Subcutaneous abdominal adipose tissue (tissue), 5 donors: Measurements from ENCODE around the gene RTCA.
A peak's percentile ranks its signal among the peaks of the same experiment; 100 is the strongest.

Experiments
- H3K27ac ChIP-seq: one replicate; pipeline ENCODE4 v1.7.0; 2013; ENCODE audit warnings: low read depth, mild to moderate bottlenecking, inconsistent platforms, low read length, moderate library complexity
- H3K27me3 ChIP-seq, 5 donors: one replicate each; pipeline ENCODE4 v1.7.0; 2013; ENCODE audit warnings: low read length in 5 of 5, inconsistent platforms in 1 of 5; ENCODE audit not compliant: control insufficient read depth in 5 of 5, insufficient read depth in 4 of 5
- H3K36me3 ChIP-seq, 5 donors: one replicate each; pipeline ENCODE4 v1.7.0; 2013; ENCODE audit warnings: low read length in 5 of 5; ENCODE audit not compliant: control insufficient read depth in 5 of 5, insufficient read depth in 5 of 5
- H3K4me1 ChIP-seq, 5 donors: one replicate each; pipeline ENCODE4 v1.7.0; 2013; ENCODE audit warnings: low read length in 5 of 5, mild to moderate bottlenecking in 3 of 5, moderate library complexity in 1 of 5; ENCODE audit not compliant: control insufficient read depth in 5 of 5, insufficient read depth in 5 of 5
- H3K4me3 ChIP-seq, 5 donors: one replicate each; pipeline ENCODE4 v1.7.0; 2013; ENCODE audit warnings: low read length in 5 of 5, low read depth in 1 of 5
- H3K9ac ChIP-seq, 5 donors: one replicate each; pipeline ENCODE4 v1.7.0; 2013; ENCODE audit warnings: low read length in 5 of 5, mild to moderate bottlenecking in 4 of 5, moderate library complexity in 3 of 5
- H3K9me3 ChIP-seq, 5 donors: one replicate each; pipeline ENCODE4 v1.7.0; 2013; ENCODE audit warnings: low read length in 5 of 5; ENCODE audit not compliant: control insufficient read depth in 5 of 5
- donor health status: healthy.
- donor health status: healthy.
- donor health status: healthy.
- donor health status: healthy.
- donor health status: healthy.

The RTCA gene

DNA sequence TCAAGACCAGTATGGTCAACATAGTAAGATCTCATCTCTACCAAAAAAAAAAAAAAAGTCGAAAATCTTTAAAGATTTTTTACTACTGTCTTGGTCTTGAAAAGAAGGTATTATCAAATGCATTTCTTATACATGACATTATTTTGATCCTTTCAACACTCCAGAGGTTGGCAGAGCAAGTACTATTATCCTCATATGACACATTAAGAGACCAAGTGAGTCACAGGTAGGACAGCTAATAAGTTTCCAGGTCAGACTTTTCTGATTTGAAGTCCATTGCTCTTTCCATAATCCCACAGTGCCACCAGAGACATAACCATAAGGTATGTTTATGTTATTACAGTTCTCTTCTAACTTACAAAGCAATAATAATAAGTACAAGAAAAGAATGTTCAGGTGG, 31.6 kb upstream of the RTCA start:
- Histone ChIP-seq H3K27ac (no peak overlapping the region), H3K36me3 (peaks cover 31 to 45% (median 38%) of the 10 kb centered on the region in 5 donors), H3K9me3 (no peaks in the 10 kb centered on the region), H3K4me3 (no peak overlapping the region), H3K27me3 (no peaks in the 10 kb centered on the region), H3K9ac (no peak overlapping the region), H3K4me1 (no peaks in the 10 kb centered on the region)

DNA sequence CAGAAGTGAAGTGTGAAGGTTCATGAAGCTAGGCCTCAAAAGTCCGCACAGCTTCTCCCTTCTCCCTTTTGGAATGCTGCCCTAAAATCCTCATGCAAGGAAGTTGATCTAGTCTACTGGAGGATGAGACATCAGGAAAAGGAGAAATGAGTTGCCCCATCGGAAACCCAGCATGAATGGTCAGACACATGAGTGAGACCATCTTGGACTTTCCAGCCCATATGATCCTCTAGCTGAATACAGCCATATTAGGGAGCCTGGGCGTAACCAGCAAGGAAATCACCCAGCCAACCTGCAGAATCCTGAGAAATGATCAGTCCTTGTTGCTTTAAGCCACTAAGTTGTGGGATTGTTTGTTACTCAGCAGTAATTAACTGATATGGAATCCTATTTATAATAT, 28.9 kb upstream of the RTCA start:
- H3K36me3 ChIP-seq, result peaks cover 20 to 30% (median 24%) of the 10 kb centered on the region in 5 donors
- no peaks in the 10 kb centered on the region for H3K4me1 ChIP-seq
- H3K9ac ChIP-seq, result no peak overlapping the region
- no peak overlapping the region for H3K4me3 ChIP-seq
- no peaks in the 10 kb centered on the region for H3K9me3 ChIP-seq
- H3K27me3 ChIP-seq, result no peaks in the 10 kb centered on the region
- no peak overlapping the region for H3K27ac ChIP-seq

DNA sequence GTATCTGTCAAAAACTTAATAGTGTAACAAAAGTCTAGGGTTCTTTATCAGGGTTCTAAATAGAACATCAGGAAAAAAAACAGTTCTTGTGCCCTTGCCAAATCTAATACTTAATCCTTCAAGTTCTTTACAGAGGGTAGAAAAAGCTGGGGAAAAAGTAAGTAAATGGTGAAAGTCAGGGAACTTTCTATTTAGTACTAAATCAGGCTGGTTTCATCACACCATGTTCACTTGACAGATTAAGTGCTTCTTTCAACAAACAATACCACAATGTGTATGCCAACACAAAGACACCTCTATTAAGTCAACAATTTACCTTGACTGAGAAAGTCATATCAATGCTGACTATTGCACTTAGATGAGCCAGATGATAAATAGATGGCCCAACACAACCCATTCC, 26.1 kb upstream of the RTCA start:
- Histone ChIP-seq H3K9ac (no peak overlapping the region), H3K27ac (no peak overlapping the region), H3K9me3 (no peaks in the 10 kb centered on the region), H3K4me3 (no peak overlapping the region), H3K4me1 (no peaks in the 10 kb centered on the region), H3K27me3 (no peaks in the 10 kb centered on the region), H3K36me3 (peaks cover 6 to 19% (median 14%) of the 10 kb centered on the region in 5 donors)

DNA sequence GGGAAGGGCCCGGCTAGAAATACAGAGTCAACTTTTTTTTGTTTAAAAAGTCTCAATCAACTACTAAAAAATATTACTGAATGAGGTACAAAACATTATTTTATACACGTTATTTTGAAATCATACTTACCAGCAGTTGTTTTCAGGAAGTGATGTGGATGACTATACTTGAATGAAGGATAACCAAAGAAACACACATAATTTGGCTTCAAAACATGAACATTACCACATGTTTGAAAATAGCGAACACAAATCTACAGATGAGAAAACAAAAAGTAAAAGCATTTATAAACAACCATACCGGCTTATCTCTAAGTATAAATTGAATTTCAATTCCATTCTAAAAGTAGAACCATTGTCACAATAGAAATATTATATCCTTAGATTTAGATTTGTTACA, 25.4 kb upstream of the RTCA start:
- Histone ChIP-seq H3K9me3 (no peaks in the 10 kb centered on the region), H3K9ac (no peak overlapping the region), H3K4me1 (no peaks in the 10 kb centered on the region), H3K27ac (no peak overlapping the region), H3K4me3 (no peak overlapping the region), H3K27me3 (no peaks in the 10 kb centered on the region), H3K36me3 (peaks cover 6 to 19% (median 12%) of the 10 kb centered on the region in 5 donors)

DNA sequence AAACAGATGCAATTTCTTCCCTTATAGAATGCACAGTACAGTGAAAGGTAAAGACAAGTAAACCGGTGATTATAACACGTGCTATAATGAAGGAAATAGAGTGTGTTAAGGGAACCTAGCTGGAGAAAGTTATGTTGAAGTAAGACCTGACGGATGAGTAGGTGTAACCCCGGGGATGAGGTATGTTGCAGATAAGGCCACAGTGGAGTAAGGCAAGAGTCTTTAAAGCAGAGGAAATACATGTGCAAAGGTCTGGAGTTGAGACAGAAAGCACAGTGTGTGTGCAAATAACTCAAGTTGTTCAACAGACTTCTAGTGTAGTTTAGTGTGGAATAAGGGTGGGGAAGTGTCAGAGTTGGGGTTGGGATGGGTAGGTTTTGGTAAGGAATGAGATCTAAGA, 19.3 kb upstream of the RTCA start:
- Histone ChIP-seq H3K9ac (no peak overlapping the region), H3K4me3 (no peak overlapping the region), H3K9me3 (no peaks in the 10 kb centered on the region), H3K4me1 (peaks cover 3 to 19% (median 18%) of the 10 kb centered on the region in 5 donors), H3K36me3 (no peaks in the 10 kb centered on the region), H3K27ac (no peak overlapping the region), H3K27me3 (no peaks in the 10 kb centered on the region)

DNA sequence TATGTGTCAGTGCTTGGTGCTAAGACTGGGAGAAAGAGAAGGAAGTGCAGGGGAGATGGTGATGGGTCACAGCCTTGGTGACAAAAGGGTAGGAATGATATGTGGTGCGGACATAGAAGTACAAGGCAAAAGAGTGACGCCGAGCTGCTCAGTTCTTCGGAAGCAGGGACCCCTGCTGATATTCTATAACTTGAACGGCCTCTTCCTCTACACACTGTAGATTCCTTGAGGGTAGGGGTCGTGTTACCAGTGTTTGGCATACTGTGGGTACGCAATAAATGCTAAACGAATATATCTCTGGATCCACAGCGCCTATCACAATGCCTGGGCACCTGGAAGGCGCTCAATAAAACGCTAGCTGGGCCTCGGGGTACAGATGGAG, 16.9 kb upstream of the RTCA start:
- Histone ChIP-seq H3K9ac (peak overlapping the region; percentile 61 to 97 (median 84)), H3K9me3 (no peaks in the 10 kb centered on the region), H3K4me1 (peaks cover 3 to 19% (median 18%) of the 10 kb centered on the region in 5 donors), H3K36me3 (no peaks in the 10 kb centered on the region), H3K4me3 (peak overlapping the region; percentile 84 to 100 (median 96)), H3K27me3 (no peaks in the 10 kb centered on the region), H3K27ac (peak overlapping the region; percentile 90)

DNA sequence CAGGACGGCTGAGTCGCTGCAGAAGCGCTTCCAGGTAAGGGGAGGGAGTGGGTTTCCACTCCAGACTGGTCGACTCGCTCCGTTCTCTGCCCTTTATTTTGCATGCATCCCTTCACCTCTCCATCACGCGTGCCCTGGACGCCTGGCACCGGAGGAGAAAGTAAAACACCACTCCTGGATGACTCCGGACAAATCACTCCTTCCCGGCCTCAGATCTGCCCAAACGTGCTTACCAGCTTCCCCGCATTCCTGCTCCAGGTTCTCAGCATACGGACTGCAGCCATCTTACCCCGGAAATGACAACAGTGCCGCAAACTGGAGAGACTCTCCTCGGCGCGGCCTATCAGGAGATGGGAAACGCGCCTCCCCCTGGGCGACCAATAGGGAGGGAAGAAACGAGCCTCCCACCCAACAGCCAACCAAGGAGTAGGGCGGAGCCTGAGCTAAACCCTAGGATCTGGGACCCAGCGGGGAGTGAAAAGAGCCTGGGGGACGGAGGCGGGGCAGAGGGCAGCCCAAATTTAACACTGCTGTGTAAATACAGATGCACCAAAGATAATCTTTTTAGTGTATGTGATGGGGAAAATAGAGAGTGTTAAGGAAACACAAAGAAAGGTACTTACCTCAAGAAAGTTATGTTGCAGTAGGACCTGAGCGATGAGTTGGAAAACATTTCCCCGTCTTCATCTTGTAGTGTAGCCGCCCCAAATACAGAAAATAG, 16.3 kb upstream of the RTCA start, which contains the start of gene DBT:
DBT (minus strand) TSS at position 298 of the 721 bp plus-strand sequence; CDS start at position 284, 14 bp downstream.
- Histone ChIP-seq H3K4me1 (peaks cover 3 to 19% (median 18%) of the 10 kb centered on the region in 5 donors), H3K4me3 (peak within 1 kb of the TSS; percentile 84 to 100 (median 96)), H3K36me3 (no peaks in the 10 kb centered on the region), H3K9ac (peak within 1 kb of the TSS; percentile 61 to 97 (median 84)), H3K9me3 (no peaks in the 10 kb centered on the region), H3K27me3 (no peaks in the 10 kb centered on the region), H3K27ac (peak within 1 kb of the TSS; percentile 90)

DNA sequence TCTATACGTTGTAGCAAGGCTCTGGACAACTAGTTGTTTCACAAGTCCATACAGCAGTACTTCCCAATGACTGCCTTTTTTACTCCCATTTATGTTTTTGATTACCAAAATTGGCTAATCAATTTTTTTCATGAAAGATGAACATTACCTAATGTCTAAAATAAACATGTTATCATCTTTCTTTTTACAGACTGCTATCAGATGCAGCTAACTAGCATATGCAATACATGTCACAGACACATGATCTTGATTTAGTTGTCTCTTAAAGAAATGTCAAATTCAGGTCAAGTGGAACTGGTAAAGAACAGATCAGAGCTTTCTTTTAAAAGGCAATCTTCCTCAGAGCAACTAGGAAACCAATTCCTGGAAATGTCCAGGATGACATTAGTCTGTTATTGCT, 15.8 kb upstream of the RTCA start:
- no peaks in the 10 kb centered on the region for H3K27me3 ChIP-seq
- peak overlapping the region; percentile 84 to 100 (median 96) for H3K4me3 ChIP-seq
- no peaks in the 10 kb centered on the region for H3K9me3 ChIP-seq
- peaks cover 3 to 19% (median 18%) of the 10 kb centered on the region in 5 donors for H3K4me1 ChIP-seq
- peak overlapping the region in 4 of 5 donors; percentile 4 to 79 (median 56) for H3K9ac ChIP-seq
- H3K36me3 ChIP-seq, result no peaks in the 10 kb centered on the region
- peak overlapping the region; percentile 90 for H3K27ac ChIP-seq

DNA sequence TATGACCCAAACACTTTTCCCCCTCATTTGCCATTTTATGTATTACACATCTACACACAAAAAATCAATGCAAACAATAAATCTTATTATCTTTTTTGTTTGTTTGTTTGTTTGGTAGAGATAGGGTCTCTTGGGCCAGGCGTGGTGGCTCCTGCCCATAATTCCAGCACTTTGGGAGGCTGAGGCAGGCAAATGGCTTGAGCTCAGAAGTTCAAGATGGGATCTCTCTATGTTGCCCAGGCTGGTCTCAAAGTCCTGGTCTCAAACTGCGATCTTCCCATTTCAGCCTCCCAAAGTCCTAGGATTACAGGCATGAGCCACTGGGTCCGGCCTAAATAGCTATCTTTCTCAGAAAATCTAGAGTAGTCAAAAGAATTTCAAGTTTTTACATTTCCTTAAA, 15.2 kb upstream of the RTCA start:
- Histone ChIP-seq H3K9me3 (no peaks in the 10 kb centered on the region), H3K4me3 (no peak overlapping the region), H3K27me3 (no peaks in the 10 kb centered on the region), H3K36me3 (no peaks in the 10 kb centered on the region), H3K9ac (no peak overlapping the region), H3K27ac (no peak overlapping the region), H3K4me1 (peaks cover 3 to 19% (median 18%) of the 10 kb centered on the region in 5 donors)

DNA sequence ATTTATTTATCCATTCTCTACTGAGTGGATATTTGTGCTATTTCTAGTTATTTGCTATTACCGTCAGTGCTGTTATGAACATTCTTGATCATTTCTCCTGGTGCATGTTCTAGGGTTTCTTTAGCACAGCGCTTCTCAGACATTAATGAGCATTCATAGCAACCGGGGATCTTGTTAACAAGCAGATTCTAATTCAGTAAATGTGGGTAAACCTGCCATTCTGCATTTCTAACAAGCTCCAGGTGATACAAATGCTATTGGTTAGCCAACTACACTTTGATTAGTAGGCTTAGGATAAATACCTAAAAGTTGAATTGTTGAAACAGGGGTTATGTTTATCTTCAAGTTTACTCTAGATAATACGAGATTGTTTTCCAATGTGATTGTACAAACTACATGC, 13.1 kb upstream of the RTCA start:
- no peaks in the 10 kb centered on the region for H3K27me3 ChIP-seq
- H3K36me3 ChIP-seq, result no peaks in the 10 kb centered on the region
- H3K9ac ChIP-seq, result no peak overlapping the region
- H3K4me3 ChIP-seq, result no peak overlapping the region
- no peak overlapping the region for H3K27ac ChIP-seq
- peaks cover 3 to 19% (median 18%) of the 10 kb centered on the region in 5 donors for H3K4me1 ChIP-seq
- H3K9me3 ChIP-seq, result no peaks in the 10 kb centered on the region
